HCT116 (cell line): Measurements from ENCODE around the gene XYLT2. TPM values are rescaled to one million over a fixed set of nuclear protein-coding genes. Genes with fewer than 3 reads are reported as not detected.

Source experiments
- ATAC-seq: fragments of 200-7000 bp; cut with Tn5 transposase; 2 replicates; pipeline ENCODE4 v1.9.1; 2020; ENCODE audit warnings: mild to moderate bottlenecking, moderate library complexity
- BruUV-seq: library from RNA; stranded (reverse); fragments of 400-500 nt; replicated peaks from 2 replicates; lab custom pipeline; 2021; lab: Mats Ljungman, UMichigan
- CTCF ChIA-PET: fragments of 300-600 bp; sonication (Branson Sonifier 250); formaldehyde crosslinking; loops from one replicate; lab custom pipeline; 2021; ENCODE audit warnings: antibody characterized with exemption; lab: Charles Lee
- POLR2A ChIA-PET: fragments of 300-600, 350-600 bp; sonication (Branson Sonifier 250); formaldehyde crosslinking; loops from one replicate; lab custom pipeline; 2021; ENCODE audit warnings: antibody characterized with exemption; lab: Charles Lee
- RAD21 ChIA-PET, 2 experiments: fragments of 300-600 bp; sonication (Branson Sonifier 250); formaldehyde crosslinking; loops; one replicate each; lab custom pipeline; 2023; ENCODE audit warnings: low total read pairs in 2 of 2; ENCODE audit not compliant: uncharacterized antibody in 2 of 2, unreplicated experiment in 2 of 2, low non-redundant PET in 1 of 2; lab: Charles Lee
- DNase-seq: peaks from one replicate; pipeline ENCODE4 v3.0.0-alpha.2; 2010; ENCODE audit warnings: low read depth, low spot score
- H2AFZ ChIP-seq: fragments of 200-600 bp; shearing (Covaris generic), sonication (generic); 2 replicates; pipeline ENCODE4 v1.6.1; 2017; ENCODE audit warnings: low read depth, mixed run types, mixed read lengths, antibody characterized with exemption, low read length; ENCODE audit not compliant: poor library complexity, severe bottlenecking
- H3K27ac ChIP-seq: 2 replicates; pipeline ENCODE4 v1.5.1; 2012; ENCODE audit warnings: low read depth, low read length
- H3K27me3 ChIP-seq: fragments of 200-600 bp; sonication (generic); 2 replicates; pipeline ENCODE4 v1.6.1; 2016; ENCODE audit warnings: mixed run types, low read length, mixed read lengths; ENCODE audit not compliant: insufficient read depth
- H3K36me3 ChIP-seq, 2 experiments: fragments of 200-500 bp in 1 of 2; fragments of 200-600 bp in 1 of 2; sonication (Bioruptor generic) in 1 of 2; sonication (generic) in 1 of 2; 2 replicates each; pipeline versions ENCODE4 v1.5.1 to v1.6.1; 2014 to 2016; ENCODE audit warnings: low read length in 2 of 2, inconsistent platforms in 1 of 2, mixed read lengths in 1 of 2, mixed run types in 1 of 2; ENCODE audit not compliant: insufficient read depth in 2 of 2, control insufficient read depth in 1 of 2
- H3K4me1 ChIP-seq, 2 experiments: fragments of 200-600 bp in 1 of 2; sonication (generic) in 1 of 2; 2 replicates each; pipeline versions ENCODE4 v1.5.1 to v1.6.1; 2012 to 2017; ENCODE audit warnings: low read length in 2 of 2, inconsistent platforms in 1 of 2, mild to moderate bottlenecking in 1 of 2, mixed read lengths in 1 of 2, mixed run types in 1 of 2, moderate library complexity in 1 of 2; ENCODE audit not compliant: insufficient read depth in 2 of 2, control insufficient read depth in 1 of 2
- H3K4me2 ChIP-seq: fragments of 200-600 bp; sonication (generic); 2 replicates; pipeline ENCODE4 v1.6.1; 2017; ENCODE audit warnings: mixed run types, low read length, mixed read lengths
- H3K4me3 ChIP-seq, 2 experiments: fragments of 200-600 bp in 1 of 2; sonication (generic) in 1 of 2; replicated peaks in 1 of 2; 2 replicates each; pipeline ENCODE4 v1.5.1; 2011 to 2016; ENCODE audit warnings: low read length in 2 of 2, control low read depth in 1 of 2, low read depth in 1 of 2, mild to moderate bottlenecking in 1 of 2, mixed read lengths in 1 of 2, mixed run types in 1 of 2
- H3K79me2 ChIP-seq: fragments of 200-600 bp; sonication (generic); 2 replicates; pipeline ENCODE4 v1.6.1; 2017; ENCODE audit warnings: mild to moderate bottlenecking, mixed run types, low read length, moderate library complexity, mixed read lengths; ENCODE audit not compliant: insufficient read depth
- H3K9ac ChIP-seq: fragments of 200-600 bp; sonication (generic); 2 replicates; pipeline ENCODE4 v1.6.1; 2016; ENCODE audit warnings: low read length, mixed read lengths
- H3K9me2 ChIP-seq: fragments of 200-600 bp; sonication (generic), shearing (Covaris generic); 2 replicates; pipeline ENCODE4 v1.6.1; 2017; ENCODE audit warnings: mixed run types, mild to moderate bottlenecking, moderate library complexity; ENCODE audit not compliant: insufficient read depth
- H3K9me3 ChIP-seq, 2 experiments: fragments of 200-500 bp in 1 of 2; fragments of 200-600 bp in 1 of 2; sonication (Bioruptor generic) in 1 of 2; sonication (generic) in 1 of 2; 2 replicates each; pipeline ENCODE4 v1.6.1; 2014 to 2017; ENCODE audit warnings: low read length in 2 of 2, mixed read lengths in 2 of 2, inconsistent platforms in 1 of 2, low read depth in 1 of 2, mild to moderate bottlenecking in 1 of 2, mixed run types in 1 of 2, moderate library complexity in 1 of 2; ENCODE audit not compliant: control insufficient read depth in 1 of 2, insufficient read depth in 1 of 2
- H4K20me1 ChIP-seq: fragments of 200-600 bp; sonication (generic), shearing (Covaris generic); 2 replicates; pipeline ENCODE4 v1.6.1; 2017; ENCODE audit warnings: mixed run types, mild to moderate bottlenecking, moderate library complexity; ENCODE audit not compliant: insufficient read depth
- CEBPB ChIP-seq: IDR thresholded peaks from 2 replicates; pipeline ENCODE4 v1.6.1; 2012; ENCODE audit warnings: low read depth
- CTCF ChIP-seq, 3 experiments: fragments of 200-600 bp in 1 of 3; sonication (generic) in 1 of 3; IDR thresholded peaks in 2 of 3; conservative IDR thresholded peaks in 1 of 3; 2 replicates each; pipeline ENCODE4 v1.5.1; 2012 to 2017; ENCODE audit warnings: low read depth in 2 of 3, low read length in 2 of 3, antibody characterized with exemption in 1 of 3, borderline replicate concordance in 1 of 3, control low read depth in 1 of 3, mild to moderate bottlenecking in 1 of 3, mixed read lengths in 1 of 3, mixed run types in 1 of 3, moderate library complexity in 1 of 3; ENCODE audit not compliant: insufficient read depth in 1 of 3
- ELF1 ChIP-seq: IDR thresholded peaks from 2 replicates; pipeline ENCODE4 v1.6.1; 2012; ENCODE audit warnings: low read depth, borderline replicate concordance
- EZH2 ChIP-seq: fragments of 200-600 bp; sonication (generic); IDR thresholded peaks from 2 replicates; pipeline ENCODE4 v1.6.1; 2017; ENCODE audit warnings: antibody characterized with exemption, mixed run types
- EZH2phosphoT487 ChIP-seq: fragments of 200-600 bp; IDR thresholded peaks from 2 replicates; pipeline ENCODE4 v1.6.1; 2018; ENCODE audit warnings: antibody characterized with exemption, borderline replicate concordance
- FOSL1 ChIP-seq: IDR thresholded peaks from 2 replicates; pipeline ENCODE4 v1.6.1; 2012; ENCODE audit warnings: low read depth
- JUND ChIP-seq: IDR thresholded peaks from 2 replicates; pipeline ENCODE4 v1.6.1; 2012
- POLR2A ChIP-seq: IDR thresholded peaks from 2 replicates; pipeline ENCODE4 v1.7.0; 2011; ENCODE audit warnings: borderline replicate concordance; ENCODE audit not compliant: insufficient read depth, insufficient read length; ENCODE audit errors: extremely low read depth
- REST ChIP-seq: IDR thresholded peaks from 2 replicates; pipeline ENCODE4 v1.6.1; 2012; ENCODE audit warnings: low read depth
- SIN3A ChIP-seq: IDR thresholded peaks from 2 replicates; pipeline ENCODE4 v1.6.1; 2012; ENCODE audit warnings: low read depth
- SRF ChIP-seq: IDR thresholded peaks from 2 replicates; pipeline ENCODE4 v1.6.1; 2012; ENCODE audit warnings: low read depth
- TCF7L2 ChIP-seq: IDR thresholded peaks from 2 replicates; pipeline ENCODE4 v1.7.0; 2011; ENCODE audit warnings: borderline replicate concordance, inconsistent platforms; ENCODE audit not compliant: insufficient read depth, insufficient read length; ENCODE audit errors: extremely low read depth
- YY1 ChIP-seq: IDR thresholded peaks from 2 replicates; pipeline ENCODE4 v1.6.1; 2011; ENCODE audit warnings: low read length, low read depth, moderate library complexity, mild to moderate bottlenecking; ENCODE audit not compliant: insufficient replicate concordance; ENCODE audit errors: extremely low read depth
- intact Hi-C: fragments of 100-400 bp; cut with micrococcal nuclease; formaldehyde crosslinking; loops from 2 replicates; pipeline ENCODE4 v1.10.0; 2022
- total RNA-seq: library from RNA; stranded (reverse); gene quantifications from one replicate; pipeline ENCODE4 v1.2.1, GENCODE V29; 2021; ENCODE audit not compliant: unreplicated experiment

XYLT2 gene
- total RNA-seq, 1 experiment from 2014 or later = 37.5 TPM

GRCh38 chr17:50393700-50394099, 47.8 kb downstream of the XYLT2 start:
- H3K36me3 ChIP-seq = peaks cover 60 to 63% of the 10 kb centered on the region in 2 experiments
- no peak for DNase-seq
- peaks cover 7 to 27% of the 10 kb centered on the region in 2 experiments for H3K4me1 ChIP-seq
- H3K27ac ChIP-seq = no peak overlapping the region
- TF ChIP-seq POLR2A (no peak), REST (no peak), YY1 (no peak), CEBPB (no peak), TCF7L2 (no peak), SRF (no peak), ELF1 (no peak), EZH2phosphoT487 (no peak), EZH2 (no peak), JUND (no peak), SIN3A (no peak), FOSL1 (no peak), CTCF (IDR thresholded peaks at IDR 0.05 in 2 of 3, conservative IDR thresholded peaks at IDR 0.05 in 1 of 3; ENCODE audit: borderline replicate concordance in 1 of 3, insufficient read depth in 1 of 3, low read depth in 2 of 3, low read length in 2 of 3) (no peak)
- intact Hi-C loops = no loop called here
- H3K9ac ChIP-seq = no peak overlapping the region
- no peak overlapping the region for H3K4me3 ChIP-seq
- H3K79me2 ChIP-seq = peaks cover 85% of the 10 kb centered on the region
- no peak for ATAC-seq
- H3K4me2 ChIP-seq = no peak overlapping the region
- ChIA-PET CTCF (no interaction called here), RAD21 (no interaction called here), POLR2A (no interaction called here)
- H3K9me2 ChIP-seq = no peaks in the 10 kb centered on the region
- no TSS peak for BruUV-seq
- no peak overlapping the region for H2AFZ ChIP-seq
- H3K27me3 ChIP-seq = no peaks in the 10 kb centered on the region
- H3K9me3 ChIP-seq = no peaks in the 10 kb centered on the region
- H4K20me1 ChIP-seq = peaks cover 10% of the 10 kb centered on the region; the same call in 1 of the 2 replicates
